OCI-LY1 (cell line): ENCODE results near the gene TWSG1.

ENCODE experiments used
- H2AFZ ChIP-seq: fragments of 200-600 bp; sonication (generic), shearing (Covaris generic); 2 replicates; pipeline ENCODE4 v1.6.0; 2014; ENCODE audit warnings: antibody characterized with exemption, mild to moderate bottlenecking, low read length
- H3F3A ChIP-seq: fragments of 200-600 bp; sonication (generic), shearing (Covaris generic); 2 replicates; pipeline ENCODE4 v1.6.0; 2014; ENCODE audit warnings: mild to moderate bottlenecking, antibody characterized with exemption, low read length, moderate library complexity; ENCODE audit not compliant: insufficient read depth
- H3K27ac ChIP-seq: fragments of 200-600 bp; sonication (generic); 2 replicates; pipeline ENCODE4 v1.5.1; 2014; ENCODE audit warnings: low read length, mixed run types, mild to moderate bottlenecking, low read depth; ENCODE audit not compliant: poor library complexity, severe bottlenecking
- H3K27me3 ChIP-seq: fragments of 200-600 bp; sonication (generic); 2 replicates; pipeline ENCODE4 v1.6.0; 2014; ENCODE audit warnings: antibody characterized with exemption, mild to moderate bottlenecking, low read length, moderate library complexity; ENCODE audit not compliant: insufficient read depth
- H3K36me3 ChIP-seq: fragments of 200-600 bp; sonication (generic); 2 replicates; pipeline ENCODE4 v1.6.1; 2014; ENCODE audit warnings: mild to moderate bottlenecking, antibody characterized with exemption, low read length, moderate library complexity, mixed read lengths; ENCODE audit not compliant: insufficient read depth
- H3K4me1 ChIP-seq: fragments of 200-600 bp; sonication (generic); 2 replicates; pipeline ENCODE4 v1.5.1; 2014; ENCODE audit warnings: mild to moderate bottlenecking, low read length, moderate library complexity; ENCODE audit not compliant: insufficient read depth, severe bottlenecking
- H3K4me2 ChIP-seq: fragments of 200-600 bp; sonication (generic), shearing (Covaris generic); 2 replicates; pipeline ENCODE4 v1.6.1; 2014; ENCODE audit warnings: low read length
- H3K4me3 ChIP-seq: fragments of 200-600 bp; sonication (generic); 2 replicates; pipeline ENCODE4 v1.5.1; 2014; ENCODE audit warnings: low read length, low read depth, mild to moderate bottlenecking, mixed read lengths; ENCODE audit not compliant: poor library complexity, severe bottlenecking
- H3K79me2 ChIP-seq: fragments of 200-600 bp; shearing (Covaris generic); 2 replicates; pipeline ENCODE4 v1.6.1; 2016; ENCODE audit warnings: mixed run types, low read length, mixed read lengths; ENCODE audit not compliant: insufficient read depth
- H3K9ac ChIP-seq: fragments of 200-600 bp; sonication (generic), shearing (Covaris generic); 2 replicates; pipeline ENCODE4 v1.6.1; 2014; ENCODE audit warnings: mild to moderate bottlenecking, low read length, mixed read lengths
- H3K9me2 ChIP-seq: fragments of 200-600 bp; sonication (generic), shearing (Covaris generic); 2 replicates; pipeline ENCODE4 v1.6.1; 2014; ENCODE audit warnings: low read depth, mild to moderate bottlenecking, low read length, mixed read lengths
- H3K9me3 ChIP-seq: fragments of 200-600 bp; shearing (Covaris generic); 2 replicates; pipeline ENCODE4 v1.6.1; 2014; ENCODE audit warnings: low read length, mixed read lengths
- H4K20me1 ChIP-seq: fragments of 200-600 bp; sonication (generic), shearing (Covaris generic); 2 replicates; pipeline ENCODE4 v1.6.0; 2016; ENCODE audit warnings: mild to moderate bottlenecking, low read length; ENCODE audit not compliant: insufficient read depth
- EZH2 ChIP-seq: fragments of 200-600 bp; sonication (generic), shearing (Covaris generic); IDR thresholded peaks from 2 replicates; pipeline ENCODE4 v1.8.0; 2017; ENCODE audit warnings: borderline replicate concordance, mixed run types, mild to moderate bottlenecking, antibody characterized with exemption, low read length, moderate library complexity, mixed read lengths
- TF ChIP-seq, protein P1 (sequence below): fragments of 200-600 bp; sonication (generic), shearing (Covaris generic); IDR thresholded peaks from 2 replicates; pipeline ENCODE4 v1.5.1; 2017; ENCODE audit warnings: mild to moderate bottlenecking, antibody characterized with exemption, low read length, moderate library complexity, mixed read lengths

TWSG1 gene

DNA sequence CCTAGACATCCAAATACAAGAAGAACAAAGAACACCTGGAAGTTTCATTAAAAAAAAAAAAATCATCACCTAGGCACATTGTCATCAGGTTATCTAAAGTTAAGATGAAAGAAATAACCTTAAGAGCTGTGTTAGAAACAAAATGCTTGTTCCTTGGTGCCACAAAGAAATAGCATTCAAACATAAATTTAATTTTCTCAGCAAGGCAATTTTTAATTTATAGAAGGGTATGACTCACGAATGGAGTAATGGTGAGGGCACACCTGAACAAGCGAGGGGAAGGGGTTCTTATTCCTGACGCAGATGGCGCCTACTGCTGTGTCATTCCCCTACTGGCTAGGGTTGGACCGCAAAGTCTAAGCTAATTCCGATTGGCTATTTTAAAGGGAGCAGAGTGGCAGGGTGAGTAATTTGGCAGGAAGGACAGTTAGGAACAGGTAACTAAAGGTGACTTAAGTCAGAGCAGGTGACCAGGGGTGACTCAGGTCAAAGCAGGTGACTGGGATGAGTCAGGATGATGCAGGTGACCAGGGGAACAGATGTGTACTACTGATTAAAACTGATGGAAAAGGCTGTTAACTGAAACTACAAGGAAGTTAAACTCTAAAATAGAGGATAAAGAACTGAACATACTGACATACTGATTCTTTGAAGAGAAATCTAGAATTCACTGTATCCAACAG, 30.0 kb upstream of the TWSG1 start:
- 0 out of 2 replicates have a peak, but pooled peaks cover 3% of the 10 kb centered on the region for H3K9me3 ChIP-seq
- no peaks in the 10 kb centered on the region for H3K79me2 ChIP-seq
- H3K27me3 ChIP-seq = peaks cover 4% of the 10 kb centered on the region; the same call in 1 of the 2 replicates
- no peak overlapping the region for H3K4me3 ChIP-seq
- H3K4me2 ChIP-seq = no peak overlapping the region
- no peaks in the 10 kb centered on the region for H4K20me1 ChIP-seq
- TF ChIP-seq, protein P1, sequence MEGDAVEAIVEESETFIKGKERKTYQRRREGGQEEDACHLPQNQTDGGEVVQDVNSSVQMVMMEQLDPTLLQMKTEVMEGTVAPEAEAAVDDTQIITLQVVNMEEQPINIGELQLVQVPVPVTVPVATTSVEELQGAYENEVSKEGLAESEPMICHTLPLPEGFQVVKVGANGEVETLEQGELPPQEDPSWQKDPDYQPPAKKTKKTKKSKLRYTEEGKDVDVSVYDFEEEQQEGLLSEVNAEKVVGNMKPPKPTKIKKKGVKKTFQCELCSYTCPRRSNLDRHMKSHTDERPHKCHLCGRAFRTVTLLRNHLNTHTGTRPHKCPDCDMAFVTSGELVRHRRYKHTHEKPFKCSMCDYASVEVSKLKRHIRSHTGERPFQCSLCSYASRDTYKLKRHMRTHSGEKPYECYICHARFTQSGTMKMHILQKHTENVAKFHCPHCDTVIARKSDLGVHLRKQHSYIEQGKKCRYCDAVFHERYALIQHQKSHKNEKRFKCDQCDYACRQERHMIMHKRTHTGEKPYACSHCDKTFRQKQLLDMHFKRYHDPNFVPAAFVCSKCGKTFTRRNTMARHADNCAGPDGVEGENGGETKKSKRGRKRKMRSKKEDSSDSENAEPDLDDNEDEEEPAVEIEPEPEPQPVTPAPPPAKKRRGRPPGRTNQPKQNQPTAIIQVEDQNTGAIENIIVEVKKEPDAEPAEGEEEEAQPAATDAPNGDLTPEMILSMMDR = no peak
- no peak for TF ChIP-seq EZH2
- H3K4me1 ChIP-seq = no peaks in the 10 kb centered on the region
- no peak overlapping the region for H2AFZ ChIP-seq
- no peaks in the 10 kb centered on the region for H3K9me2 ChIP-seq
- no peaks in the 10 kb centered on the region for H3K36me3 ChIP-seq
- no peak overlapping the region for H3K27ac ChIP-seq
- no peaks in the 10 kb centered on the region for H3F3A ChIP-seq
- H3K9ac ChIP-seq = no peak overlapping the region

DNA sequence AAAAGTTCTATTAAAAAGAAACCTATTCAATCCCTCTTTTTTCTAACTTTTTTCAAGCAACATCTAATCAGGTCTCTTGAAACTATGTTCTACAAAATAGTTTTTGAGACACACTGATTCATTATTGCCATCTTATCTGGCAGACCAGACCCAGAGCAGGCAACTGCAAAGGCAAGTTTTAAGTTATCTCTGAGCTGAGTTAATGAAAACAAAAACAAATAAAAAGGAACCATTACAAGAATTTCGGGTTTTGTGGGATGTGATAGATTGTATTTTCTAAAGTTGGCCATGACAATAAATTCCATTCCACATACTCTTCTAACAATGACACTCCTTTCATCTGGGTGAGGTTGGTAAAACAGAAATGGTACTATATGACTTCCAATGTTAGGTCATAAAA, 15.2 kb upstream of the TWSG1 start:
- H3K9ac ChIP-seq = no peak overlapping the region
- H3K9me2 ChIP-seq = no peaks in the 10 kb centered on the region
- no peaks in the 10 kb centered on the region for H3K36me3 ChIP-seq
- H2AFZ ChIP-seq = no peak overlapping the region
- H3F3A ChIP-seq = no peaks in the 10 kb centered on the region
- H3K4me3 ChIP-seq = no peak overlapping the region
- H3K4me1 ChIP-seq = no peaks in the 10 kb centered on the region
- H3K79me2 ChIP-seq = no peaks in the 10 kb centered on the region
- H3K27me3 ChIP-seq = no peaks in the 10 kb centered on the region
- H3K4me2 ChIP-seq = no peak overlapping the region
- H3K9me3 ChIP-seq = no peaks in the 10 kb centered on the region
- H4K20me1 ChIP-seq = no peaks in the 10 kb centered on the region
- H3K27ac ChIP-seq = no peak overlapping the region
- TF ChIP-seq, protein P1 = no peak
- TF ChIP-seq EZH2 = no peak

- no peaks in the 10 kb centered on the region for H4K20me1 ChIP-seq
- H3F3A ChIP-seq = no peaks in the 10 kb centered on the region
- no peak overlapping the region for H3K4me2 ChIP-seq
- TF ChIP-seq, protein P1 = no peak
- no peak for TF ChIP-seq EZH2
- no peak overlapping the region for H3K4me3 ChIP-seq
- H3K79me2 ChIP-seq = no peaks in the 10 kb centered on the region
- no peaks in the 10 kb centered on the region; the same call in 1 of the 2 replicates for H3K9me3 ChIP-seq
- no peaks in the 10 kb centered on the region for H3K4me1 ChIP-seq
- H3K36me3 ChIP-seq = no peaks in the 10 kb centered on the region
- no peaks in the 10 kb centered on the region for H3K27me3 ChIP-seq
- no peaks in the 10 kb centered on the region for H3K9me2 ChIP-seq
- no peak overlapping the region for H3K27ac ChIP-seq
- no peak overlapping the region for H2AFZ ChIP-seq
- no peak overlapping the region for H3K9ac ChIP-seq
These were observed 13.5 kb upstream of the TWSG1 start for GRCh38 chr18:9321017-9321452.
